HG02759 (cell line): ENCODE data around the gene SUGCT.
"Not testable (repeated sequence)": the region's sequence is repeated elsewhere in the genome, so short reads cannot be mapped to it uniquely, and the experiment has no call there.

Experiments
- ATAC-seq: cut with Tn5 transposase; IDR thresholded peaks from one replicate; pipeline ENCODE4 v1.9.1; 2021; ENCODE audit warnings: mild to moderate bottlenecking, moderate library complexity; ENCODE audit not compliant: unreplicated experiment

Gene SUGCT

GRCh38 chr7:40199076-40199802, 64.4 kb downstream of the SUGCT start:
- no peak for ATAC-seq

GRCh38 chr7:40200791-40201190, 66.0 kb downstream of the SUGCT start:
- ATAC-seq = no peak

GRCh38 chr7:40202851-40203250, 68.0 kb downstream of the SUGCT start:
- ATAC-seq = no peak

GRCh38 chr7:40204581-40204980, 69.8 kb downstream of the SUGCT start:
- ATAC-seq = no peak

GRCh38 chr7:40205992-40206391, 71.2 kb downstream of the SUGCT start:
- no peak for ATAC-seq

GRCh38 chr7:40211276-40212003, 76.6 kb downstream of the SUGCT start:
- no peak for ATAC-seq

- no peak for ATAC-seq
Observed at GRCh38 chr7:40213291-40213690, 78.5 kb downstream of the SUGCT start.

- no peak for ATAC-seq
Observed at GRCh38 chr7:40213856-40214255, 79.1 kb downstream of the SUGCT start.

GRCh38 chr7:40218612-40219011, 83.8 kb downstream of the SUGCT start:
- not testable (repeated sequence) for ATAC-seq

- ATAC-seq = no peak
Observed at GRCh38 chr7:40219917-40220316, 85.1 kb downstream of the SUGCT start.

- ATAC-seq = no peak
Observed at GRCh38 chr7:40220421-40220911, 85.7 kb downstream of the SUGCT start.

- no peak for ATAC-seq
Observed at GRCh38 chr7:40221836-40222235, 87.0 kb downstream of the SUGCT start.

- ATAC-seq = no peak
Observed at GRCh38 chr7:40223451-40224127, 88.8 kb downstream of the SUGCT start.

- ATAC-seq = no peak
Observed at GRCh38 chr7:40230101-40230500, 95.3 kb downstream of the SUGCT start.

- no peak for ATAC-seq
Observed at GRCh38 chr7:40231796-40232195, 97.0 kb downstream of the SUGCT start.

GRCh38 chr7:40232242-40232893, 97.6 kb downstream of the SUGCT start:
- no peak for ATAC-seq

GRCh38 chr7:40234046-40234445, 99.2 kb downstream of the SUGCT start:
- peak; percentile 46 for ATAC-seq

- no peak for ATAC-seq
Observed at GRCh38 chr7:40234666-40235065, 99.9 kb downstream of the SUGCT start.

GRCh38 chr7:40237731-40238130, 102.9 kb downstream of the SUGCT start:
- no peak for ATAC-seq

GRCh38 chr7:40239755-40240303, 105.0 kb downstream of the SUGCT start:
- ATAC-seq = no peak

GRCh38 chr7:40243076-40243475, 108.3 kb downstream of the SUGCT start:
- no peak for ATAC-seq
